A549 (cell line): ENCODE measurements around the gene STAC. TPM values are rescaled to one million over a fixed set of nuclear protein-coding genes. Genes with fewer than 3 reads are reported as not detected.

Experiments used
- ATAC-seq, 2 experiments: fragments of 200-7000 bp in 1 of 2; fragments of >200 bp in 1 of 2; cut with Nextera tagmentation in 1 of 2; cut with Tn5 transposase in 1 of 2; 3 replicates each; pipeline versions ENCODE4 v1.8.0 to v1.9.1; 2018 to 2020; ENCODE audit warnings: mild to moderate bottlenecking in 1 of 2, moderate library complexity in 1 of 2
- CTCF ChIA-PET: fragments of 300-600 bp; sonication (Branson Sonifier 250); formaldehyde crosslinking; extraction: SDS; loops from one replicate; lab custom pipeline; 2021; ENCODE audit warnings: antibody characterized with exemption, inconsistent platforms; lab: Yijun Ruan, JAX
- POLR2A ChIA-PET: fragments of 350-600 bp; formaldehyde crosslinking; extraction: SDS; loops from one replicate; lab custom pipeline; 2021; ENCODE audit warnings: antibody characterized with exemption, inconsistent platforms; lab: Yijun Ruan, JAX
- DNase-seq, 2 experiments: peaks; one replicate each; pipeline versions ENCODE4 v3.0.0 to v3.0.0-alpha.2; 2011 to 2016; ENCODE audit warnings: low read depth in 1 of 2, low spot score in 1 of 2
- FAIRE-seq: peaks from 2 replicates; lab custom pipeline; 2011; peaks lifted over from hg19 to GRCh38; lab: Jason Lieb, UNC
- H3K27ac ChIP-seq, 2 experiments: fragments of >200 bp; sonication (Bioruptor Twin); formaldehyde crosslinking; 3 replicates each; pipeline ENCODE4 v1.5.1; 2016 to 2017
- H3K4me1 ChIP-seq: fragments of >200 bp; sonication (Bioruptor Twin); formaldehyde crosslinking; 3 replicates; pipeline ENCODE4 v1.6.1; 2016
- H3K4me2 ChIP-seq: fragments of >200 bp; sonication (Bioruptor Twin); formaldehyde crosslinking; 3 replicates; pipeline ENCODE4 v1.6.1; 2016
- H3K4me3 ChIP-seq: fragments of >200 bp; sonication (Bioruptor Twin); formaldehyde crosslinking; 3 replicates; pipeline ENCODE4 v1.5.1; 2016
- H3K9me3 ChIP-seq: fragments of >200 bp; sonication (Bioruptor Twin); formaldehyde crosslinking; 3 replicates; pipeline ENCODE4 v1.6.1; 2016
- CBX2 ChIP-seq: fragments of 200-600 bp; sonication (generic); IDR thresholded peaks from 2 replicates; pipeline ENCODE4 v1.6.1; 2016; ENCODE audit warnings: low read depth, mild to moderate bottlenecking, borderline replicate concordance
- CEBPB ChIP-seq, 2 experiments: fragments of >200 bp in 1 of 2; sonication (Bioruptor Twin) in 1 of 2; formaldehyde crosslinking in 1 of 2; IDR thresholded peaks; 2 replicates each; pipeline ENCODE4 v1.6.1; 2012 to 2016
- CHD4 ChIP-seq: fragments of 200-600 bp; sonication (generic); IDR thresholded peaks from 2 replicates; pipeline ENCODE4 v1.6.1; 2016; ENCODE audit warnings: antibody characterized with exemption, mild to moderate bottlenecking, borderline replicate concordance
- EHF ChIP-seq: fragments of 250-450 bp; sonication (Bioruptor Pico); IDR thresholded peaks from 2 replicates; pipeline ENCODE4 v1.5.0; 2020; ENCODE audit warnings: mild to moderate bottlenecking
- EHMT2 ChIP-seq: fragments of 200-600 bp; sonication (generic); IDR thresholded peaks from 2 replicates; pipeline ENCODE4 v1.6.1; 2016; ENCODE audit warnings: antibody characterized with exemption, low read depth, mild to moderate bottlenecking, moderate library complexity
- FOSB ChIP-seq: fragments of 250-450 bp; sonication (Bioruptor Pico); IDR thresholded peaks from 2 replicates; pipeline ENCODE4 v1.5.0; 2020; ENCODE audit warnings: mild to moderate bottlenecking, moderate library complexity
- FOSL2 ChIP-seq, 2 experiments: fragments of 450-650 bp in 1 of 2; fragments of >200 bp in 1 of 2; sonication (Bioruptor Twin) in 1 of 2; formaldehyde crosslinking; IDR thresholded peaks; 2 replicates each; pipeline versions ENCODE4 v1.5.0 to v1.6.1; 2016 to 2020; ENCODE audit warnings: mild to moderate bottlenecking in 1 of 2, moderate library complexity in 1 of 2
- HDAC2 ChIP-seq: fragments of 200-600 bp; sonication (generic); IDR thresholded peaks from 2 replicates; pipeline ENCODE4 v1.6.1; 2016
- HEYL ChIP-seq: fragments of 250-450 bp; sonication (Bioruptor Pico); IDR thresholded peaks from 2 replicates; pipeline ENCODE4 v1.8.0; 2021; ENCODE audit warnings: mild to moderate bottlenecking, moderate library complexity
- HOXA7 ChIP-seq: fragments of 250-450 bp; sonication (Bioruptor Pico); IDR thresholded peaks from 2 replicates; pipeline ENCODE4 v1.5.0; 2020; ENCODE audit warnings: mild to moderate bottlenecking, moderate library complexity
- HOXB13 ChIP-seq: fragments of 250-450 bp; sonication (Bioruptor Pico); IDR thresholded peaks from 2 replicates; pipeline ENCODE4 v1.5.0; 2020; ENCODE audit warnings: low read depth, mild to moderate bottlenecking, moderate library complexity
- JUN ChIP-seq, 2 experiments: fragments of >200 bp; sonication (Bioruptor Twin); formaldehyde crosslinking; IDR thresholded peaks; 2 replicates in 1 of 2; 3 replicates in 1 of 2; pipeline ENCODE4 v1.6.1; 2016 to 2017
- JUNB ChIP-seq: fragments of >200 bp; sonication (Bioruptor Twin); formaldehyde crosslinking; IDR thresholded peaks from 2 replicates; pipeline ENCODE4 v1.6.1; 2016
- MAFK ChIP-seq: fragments of 450-650 bp; IDR thresholded peaks from 2 replicates; pipeline ENCODE4 v1.6.1; 2014; ENCODE audit not compliant: partially characterized antibody
- MYC ChIP-seq: IDR thresholded peaks from 2 replicates; pipeline ENCODE4 v1.6.1; 2012; ENCODE audit warnings: mild to moderate bottlenecking, inconsistent platforms, low read length, improper control_type of control experiment, borderline replicate concordance
- NPAS2 ChIP-seq: fragments of 250-450 bp; sonication (Bioruptor Pico); IDR thresholded peaks from 2 replicates; pipeline ENCODE4 v1.8.0; 2022; ENCODE audit warnings: mild to moderate bottlenecking, moderate library complexity, borderline replicate concordance
- PHF8 ChIP-seq: fragments of 200-600 bp; sonication (generic); IDR thresholded peaks from 2 replicates; pipeline ENCODE4 v1.6.1; 2016; ENCODE audit warnings: low read depth, mild to moderate bottlenecking, antibody characterized with exemption, moderate library complexity, borderline replicate concordance
- POLR2AphosphoS2 ChIP-seq: conservative IDR thresholded peaks from 2 replicates; pipeline ENCODE4 v1.6.1; 2012; ENCODE audit warnings: low read length, improper control_type of control experiment, inconsistent platforms
- RAD21 ChIP-seq, 2 experiments: fragments of >200 bp in 1 of 2; sonication (Bioruptor Twin) in 1 of 2; formaldehyde crosslinking in 1 of 2; IDR thresholded peaks in 1 of 2; conservative IDR thresholded peaks in 1 of 2; 2 replicates in 1 of 2; 3 replicates in 1 of 2; pipeline ENCODE4 v1.6.1; 2012 to 2018; ENCODE audit warnings: inconsistent platforms in 1 of 2
- RCOR1 ChIP-seq: fragments of 150-350 bp; IDR thresholded peaks from 2 replicates; pipeline ENCODE4 v1.6.1; 2014; ENCODE audit warnings: antibody characterized with exemption, low read length, low read depth
- RFX5 ChIP-seq: fragments of 450-650 bp; IDR thresholded peaks from 2 replicates; pipeline ENCODE4 v1.7.1; 2014; ENCODE audit warnings: antibody characterized with exemption, mild to moderate bottlenecking, moderate library complexity
- RNF2 ChIP-seq: fragments of 200-600 bp; sonication (generic); IDR thresholded peaks from 2 replicates; pipeline ENCODE4 v1.6.1; 2016; ENCODE audit warnings: low read depth, mild to moderate bottlenecking, antibody characterized with exemption, moderate library complexity, borderline replicate concordance
- ZNF302 ChIP-seq: fragments of 250-450 bp; sonication (Bioruptor Pico); IDR thresholded peaks from 2 replicates; pipeline ENCODE4 v1.9.0; 2021; ENCODE audit warnings: inconsistent platforms, mild to moderate bottlenecking, moderate library complexity
- WGBS: methylation state at CpG from one replicate; pipeline ENCODE4 v1.1.6; 2017; ENCODE audit errors: missing lambda C conversion rate; 5-methylcytosine and 5-hydroxymethylcytosine counted together
- polyA plus RNA-seq, 4 experiments: library from polyadenylated mRNA; depleted of rRNA in 3 of 4; stranded (reverse); fragments of >200 nt; fragmentation: RNase III in 1 of 4; extraction: RNeasy Plus Mini Kit Qiagen cat#74134 plus additional on column Dnase treatment in 1 of 4; gene quantifications; 2 replicates in 3 of 4; 3 replicates in 1 of 4; pipeline ENCODE4 v1.2.3, GENCODE V29; 2011 to 2017
- TF ChIP-seq, protein P1 (sequence below): fragments of >200 bp; sonication (Bioruptor Twin); formaldehyde crosslinking; IDR thresholded peaks from 3 replicates; pipeline ENCODE4 v1.6.1; 2016
- TF ChIP-seq, protein P2 (sequence below): fragments of 200-600 bp; sonication (generic); IDR thresholded peaks from 2 replicates; pipeline ENCODE4 v1.6.1; 2016; ENCODE audit warnings: antibody characterized with exemption, mild to moderate bottlenecking, moderate library complexity
- TF ChIP-seq, protein P3 (sequence below): IDR thresholded peaks from 2 replicates; pipeline ENCODE4 v1.6.1; 2012

Gene STAC
- polyA plus RNA-seq, 2 of the 4 experiments (the other 2 are of a cell fraction) = 2.2 to 3.4 TPM

DNA sequence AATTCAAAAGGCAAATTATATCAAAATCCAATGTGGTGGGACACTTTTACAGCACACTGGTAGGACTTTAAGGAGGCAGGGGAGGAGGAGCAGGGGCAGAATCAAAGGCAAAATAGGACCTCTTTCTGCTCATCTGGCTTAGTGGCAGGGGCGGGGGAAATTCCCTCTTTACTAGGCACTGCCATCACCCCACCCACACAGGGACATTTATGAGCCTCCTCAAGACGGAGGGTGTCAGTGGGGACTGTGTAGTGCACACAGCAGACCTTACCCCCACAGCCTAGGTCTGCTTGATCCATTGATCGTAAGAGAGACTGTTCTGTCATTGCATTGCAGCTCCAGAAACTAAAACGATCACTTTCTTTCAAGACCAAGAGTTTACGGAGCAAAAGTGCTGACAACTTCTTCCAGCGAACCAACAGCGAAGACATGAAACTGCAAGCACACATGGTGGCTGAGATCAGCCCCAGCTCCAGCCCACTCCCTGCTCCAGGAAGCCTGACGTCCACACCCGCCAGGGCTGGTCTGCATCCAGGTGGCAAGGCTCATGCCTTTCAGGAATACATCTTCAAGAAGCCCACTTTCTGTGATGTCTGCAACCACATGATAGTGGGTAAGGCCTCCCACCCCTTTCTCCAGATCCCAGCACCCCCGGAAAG lies 62.9 kb downstream of the STAC start:
- WGBS = 69% methylated on average over 9 of the region's 10 CpGs
- Histone ChIP-seq H3K4me3 (no peak overlapping the region), H3K4me2 (no peak overlapping the region), H3K27ac (no peak overlapping the region), H3K9me3 (no peaks in the 10 kb centered on the region), H3K4me1 (peaks cover 4% of the 10 kb centered on the region; the same call in 1 of the 3 replicates)
- FAIRE-seq = no peak
- no peak for DNase-seq
- ATAC-seq = no peak
- TF ChIP-seq RNF2 (no peak), CHD4 (no peak), ZNF302 (CRISPR knock-in tag) (no peak), HOXB13 (CRISPR knock-in tag) (no peak), HEYL (no peak), HDAC2 (no peak), PHF8 (no peak), RAD21 (conservative IDR thresholded peaks at IDR 0.05 in 1 of 2, IDR thresholded peaks at IDR 0.05 in 1 of 2) (no peak), EHMT2 (no peak), CEBPB (IDR thresholded peaks at IDR 0.05) (no peak), EHF (CRISPR knock-in tag) (no peak), RFX5 (no peak), RCOR1 (no peak), HOXA7 (CRISPR knock-in tag) (no peak), POLR2AphosphoS2 (no peak), MAFK (no peak), NPAS2 (CRISPR knock-in tag) (no peak)
- TF ChIP-seq, protein P1, sequence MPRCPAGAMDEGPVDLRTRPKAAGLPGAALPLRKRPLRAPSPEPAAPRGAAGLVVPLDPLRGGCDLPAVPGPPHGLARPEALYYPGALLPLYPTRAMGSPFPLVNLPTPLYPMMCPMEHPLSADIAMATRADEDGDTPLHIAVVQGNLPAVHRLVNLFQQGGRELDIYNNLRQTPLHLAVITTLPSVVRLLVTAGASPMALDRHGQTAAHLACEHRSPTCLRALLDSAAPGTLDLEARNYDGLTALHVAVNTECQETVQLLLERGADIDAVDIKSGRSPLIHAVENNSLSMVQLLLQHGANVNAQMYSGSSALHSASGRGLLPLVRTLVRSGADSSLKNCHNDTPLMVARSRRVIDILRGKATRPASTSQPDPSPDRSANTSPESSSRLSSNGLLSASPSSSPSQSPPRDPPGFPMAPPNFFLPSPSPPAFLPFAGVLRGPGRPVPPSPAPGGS = no peak
- TF ChIP-seq, protein P2, sequence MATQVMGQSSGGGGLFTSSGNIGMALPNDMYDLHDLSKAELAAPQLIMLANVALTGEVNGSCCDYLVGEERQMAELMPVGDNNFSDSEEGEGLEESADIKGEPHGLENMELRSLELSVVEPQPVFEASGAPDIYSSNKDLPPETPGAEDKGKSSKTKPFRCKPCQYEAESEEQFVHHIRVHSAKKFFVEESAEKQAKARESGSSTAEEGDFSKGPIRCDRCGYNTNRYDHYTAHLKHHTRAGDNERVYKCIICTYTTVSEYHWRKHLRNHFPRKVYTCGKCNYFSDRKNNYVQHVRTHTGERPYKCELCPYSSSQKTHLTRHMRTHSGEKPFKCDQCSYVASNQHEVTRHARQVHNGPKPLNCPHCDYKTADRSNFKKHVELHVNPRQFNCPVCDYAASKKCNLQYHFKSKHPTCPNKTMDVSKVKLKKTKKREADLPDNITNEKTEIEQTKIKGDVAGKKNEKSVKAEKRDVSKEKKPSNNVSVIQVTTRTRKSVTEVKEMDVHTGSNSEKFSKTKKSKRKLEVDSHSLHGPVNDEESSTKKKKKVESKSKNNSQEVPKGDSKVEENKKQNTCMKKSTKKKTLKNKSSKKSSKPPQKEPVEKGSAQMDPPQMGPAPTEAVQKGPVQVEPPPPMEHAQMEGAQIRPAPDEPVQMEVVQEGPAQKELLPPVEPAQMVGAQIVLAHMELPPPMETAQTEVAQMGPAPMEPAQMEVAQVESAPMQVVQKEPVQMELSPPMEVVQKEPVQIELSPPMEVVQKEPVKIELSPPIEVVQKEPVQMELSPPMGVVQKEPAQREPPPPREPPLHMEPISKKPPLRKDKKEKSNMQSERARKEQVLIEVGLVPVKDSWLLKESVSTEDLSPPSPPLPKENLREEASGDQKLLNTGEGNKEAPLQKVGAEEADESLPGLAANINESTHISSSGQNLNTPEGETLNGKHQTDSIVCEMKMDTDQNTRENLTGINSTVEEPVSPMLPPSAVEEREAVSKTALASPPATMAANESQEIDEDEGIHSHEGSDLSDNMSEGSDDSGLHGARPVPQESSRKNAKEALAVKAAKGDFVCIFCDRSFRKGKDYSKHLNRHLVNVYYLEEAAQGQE = no peak
- TF ChIP-seq, protein P3, sequence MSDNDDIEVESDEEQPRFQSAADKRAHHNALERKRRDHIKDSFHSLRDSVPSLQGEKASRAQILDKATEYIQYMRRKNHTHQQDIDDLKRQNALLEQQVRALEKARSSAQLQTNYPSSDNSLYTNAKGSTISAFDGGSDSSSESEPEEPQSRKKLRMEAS = no peak
- ChIA-PET CTCF (no interaction called here), POLR2A (no interaction called here)

DNA sequence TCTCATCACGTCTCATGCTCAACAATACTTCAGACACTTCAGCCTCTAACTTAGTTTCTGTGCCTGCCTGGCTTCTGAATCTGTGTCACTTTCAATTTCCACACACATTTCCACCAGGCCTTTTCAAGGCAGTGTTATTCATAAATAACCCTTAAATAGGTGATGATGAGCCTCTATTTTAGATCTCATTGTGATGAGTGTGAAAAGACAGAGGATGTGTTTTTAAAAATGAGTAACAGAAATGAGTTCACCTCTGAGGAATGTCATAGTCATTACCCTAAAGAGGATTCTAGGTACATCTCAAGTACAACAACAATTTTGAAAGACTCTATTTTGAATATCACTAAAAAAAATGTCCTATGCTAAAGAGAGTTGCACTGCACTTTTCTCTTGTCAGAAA lies 64.6 kb downstream of the STAC start:
- no peak for ATAC-seq
- H3K9me3 ChIP-seq = no peaks in the 10 kb centered on the region
- H3K4me2 ChIP-seq = no peak overlapping the region
- POLR2A ChIA-PET = no interaction called here
- no peak overlapping the region for H3K4me3 ChIP-seq
- TF ChIP-seq POLR2AphosphoS2 = no peak
- no peak for TF ChIP-seq JUNB
- no peak for TF ChIP-seq EHF (CRISPR knock-in tag)
- no peak for TF ChIP-seq RAD21 (conservative IDR thresholded peaks at IDR 0.05 in 1 of 2, IDR thresholded peaks at IDR 0.05 in 1 of 2)
- no peak for TF ChIP-seq JUN (IDR thresholded peaks at IDR 0.05)
- no peak for TF ChIP-seq FOSL2 (IDR thresholded peaks at IDR 0.05)
- TF ChIP-seq FOSL2 (CRISPR knock-in tag; IDR thresholded peaks at IDR 0.05) = no peak
- TF ChIP-seq ZNF302 (CRISPR knock-in tag) = no peak
- no peak for TF ChIP-seq CBX2
- no peak for TF ChIP-seq MYC
- no peak for TF ChIP-seq FOSB
- TF ChIP-seq, all 56 proteins: peak for 0
- DNase-seq = no peak
- CTCF ChIA-PET = no interaction called here
- FAIRE-seq = no peak
- Histone ChIP-seq H3K4me1 (peaks cover 4% of the 10 kb centered on the region; the same call in 1 of the 3 replicates), H3K27ac (no peak overlapping the region)
- 63% methylated on average over 1 of the region's 1 CpG for WGBS
